A673 (cell line): ENCODE results near the gene LIMS1. TPM values are rescaled to one million over a fixed set of nuclear protein-coding genes. Genes with fewer than 3 reads are reported as not detected.

Experiments used
- BruUV-seq: library from RNA; stranded (reverse); fragments of 400-500 nt; replicated peaks from 2 replicates; lab custom pipeline; 2021; lab: Mats Ljungman, UMichigan
- CTCF ChIA-PET: fragments of 300-600 bp; sonication (Branson Sonifier 250); formaldehyde crosslinking; loops from one replicate; lab custom pipeline; 2022; ENCODE audit warnings: antibody characterized with exemption; lab: Charles Lee
- POLR2A ChIA-PET: fragments of 300-600 bp; sonication (Branson Sonifier 250); formaldehyde crosslinking; loops from one replicate; lab custom pipeline; 2022; ENCODE audit warnings: antibody characterized with exemption; ENCODE audit not compliant: low non-redundant PET; lab: Charles Lee
- DNase-seq: peaks from one replicate; pipeline ENCODE4 v3.0.0-alpha.2; 2015; ENCODE audit warnings: low spot score
- H3K27ac ChIP-seq: fragments of 200-600 bp; sonication (generic); 2 replicates; pipeline ENCODE4 v1.5.1; 2016; ENCODE audit warnings: mixed run types, low read depth, mild to moderate bottlenecking, mixed read lengths, antibody characterized with exemption, low read length; ENCODE audit not compliant: poor library complexity, severe bottlenecking
- H3K27me3 ChIP-seq: fragments of 200-600 bp; sonication (generic); replicated peaks from 2 replicates; pipeline ENCODE4 v1.6.1; 2017; ENCODE audit warnings: mixed run types, low read depth, mild to moderate bottlenecking, mixed read lengths, antibody characterized with exemption, low read length; ENCODE audit not compliant: insufficient read depth, poor library complexity
- H3K36me3 ChIP-seq: fragments of 200-600 bp; sonication (generic); 2 replicates; pipeline ENCODE4 v1.6.1; 2016; ENCODE audit warnings: mixed run types, mild to moderate bottlenecking, mixed read lengths, antibody characterized with exemption, low read length; ENCODE audit not compliant: insufficient read depth, poor library complexity, severe bottlenecking
- H3K4me1 ChIP-seq: fragments of 200-600 bp; sonication (generic); 2 replicates; pipeline ENCODE4 v1.6.1; 2017; ENCODE audit warnings: mixed run types, mild to moderate bottlenecking, mixed read lengths, antibody characterized with exemption, low read length; ENCODE audit not compliant: insufficient read depth, poor library complexity, severe bottlenecking
- H3K4me3 ChIP-seq: fragments of 200-600 bp; sonication (generic); 2 replicates; pipeline ENCODE4 v1.5.1; 2016; ENCODE audit warnings: low read depth, mixed run types, mild to moderate bottlenecking, mixed read lengths, low read length; ENCODE audit not compliant: poor library complexity, severe bottlenecking
- H3K9me3 ChIP-seq: fragments of 200-600 bp; sonication (generic); 2 replicates; pipeline ENCODE4 v1.6.1; 2016; ENCODE audit warnings: mixed run types, low read depth, mild to moderate bottlenecking, mixed read lengths, antibody characterized with exemption, low read length; ENCODE audit not compliant: poor library complexity, severe bottlenecking
- EZH2 ChIP-seq: fragments of 200-600 bp; sonication (generic); IDR thresholded peaks from 2 replicates; pipeline ENCODE4 v1.6.1; 2017; ENCODE audit warnings: borderline replicate concordance, low read depth, mild to moderate bottlenecking, mixed read lengths, antibody characterized with exemption, low read length; ENCODE audit not compliant: poor library complexity, severe bottlenecking
- intact Hi-C: fragments of 100-400 bp; cut with micrococcal nuclease; formaldehyde crosslinking; loops from one replicate; pipeline ENCODE4 v1.10.0; 2022; ENCODE audit not compliant: unreplicated experiment
- total RNA-seq: library from RNA; stranded (reverse); gene quantifications from 2 replicates; pipeline ENCODE4 v1.2.3, GENCODE V29; 2021
- TF ChIP-seq, protein P1 (sequence below): fragments of 300-800, 200-600 bp; sonication (generic); conservative IDR thresholded peaks from 2 replicates; pipeline ENCODE4 v1.5.1; 2017; ENCODE audit warnings: low read depth, mild to moderate bottlenecking, antibody characterized with exemption, low read length, moderate library complexity, mixed read lengths

The LIMS1 gene
- total RNA-seq, 1 experiment from 2014 or later, result 43.9 TPM

DNA sequence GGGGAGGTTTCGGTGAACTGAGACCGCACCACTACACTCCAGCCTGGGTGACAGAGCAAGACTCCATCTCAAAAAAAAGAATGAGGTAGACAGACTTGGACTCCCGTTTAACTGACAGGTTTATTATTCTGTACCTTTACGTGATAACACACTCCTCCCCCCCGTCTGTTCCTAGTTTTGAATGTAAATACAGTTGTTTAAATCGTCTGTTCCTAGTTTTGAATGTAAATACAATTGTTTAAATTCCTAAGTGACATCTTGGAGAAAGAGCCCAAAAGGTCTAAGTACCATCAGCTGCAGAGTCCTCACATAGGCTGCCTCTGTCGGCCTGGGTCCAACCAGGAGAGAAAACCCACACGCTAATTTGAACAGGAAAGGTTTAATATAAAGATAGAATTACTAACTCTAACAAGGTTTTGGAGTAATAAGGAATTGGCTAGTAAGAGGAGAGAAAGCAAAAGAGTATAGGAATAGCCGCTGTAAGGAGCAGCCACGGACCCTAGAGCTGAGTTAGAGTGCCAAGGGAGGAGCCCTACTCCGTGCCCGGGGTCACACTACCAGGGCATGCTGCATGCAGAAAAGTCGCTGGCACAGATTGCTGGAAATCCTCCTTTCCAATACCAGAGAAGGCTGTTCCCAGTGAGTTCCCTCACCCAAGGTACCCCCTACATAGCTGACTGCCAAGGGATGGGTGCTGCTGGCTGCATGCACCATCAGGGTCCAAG lies 101.5 kb downstream of the LIMS1 start:
- H3K36me3 ChIP-seq, result no peaks in the 10 kb centered on the region
- TF ChIP-seq, protein P1, sequence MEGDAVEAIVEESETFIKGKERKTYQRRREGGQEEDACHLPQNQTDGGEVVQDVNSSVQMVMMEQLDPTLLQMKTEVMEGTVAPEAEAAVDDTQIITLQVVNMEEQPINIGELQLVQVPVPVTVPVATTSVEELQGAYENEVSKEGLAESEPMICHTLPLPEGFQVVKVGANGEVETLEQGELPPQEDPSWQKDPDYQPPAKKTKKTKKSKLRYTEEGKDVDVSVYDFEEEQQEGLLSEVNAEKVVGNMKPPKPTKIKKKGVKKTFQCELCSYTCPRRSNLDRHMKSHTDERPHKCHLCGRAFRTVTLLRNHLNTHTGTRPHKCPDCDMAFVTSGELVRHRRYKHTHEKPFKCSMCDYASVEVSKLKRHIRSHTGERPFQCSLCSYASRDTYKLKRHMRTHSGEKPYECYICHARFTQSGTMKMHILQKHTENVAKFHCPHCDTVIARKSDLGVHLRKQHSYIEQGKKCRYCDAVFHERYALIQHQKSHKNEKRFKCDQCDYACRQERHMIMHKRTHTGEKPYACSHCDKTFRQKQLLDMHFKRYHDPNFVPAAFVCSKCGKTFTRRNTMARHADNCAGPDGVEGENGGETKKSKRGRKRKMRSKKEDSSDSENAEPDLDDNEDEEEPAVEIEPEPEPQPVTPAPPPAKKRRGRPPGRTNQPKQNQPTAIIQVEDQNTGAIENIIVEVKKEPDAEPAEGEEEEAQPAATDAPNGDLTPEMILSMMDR, result no peak
- TF ChIP-seq EZH2, result no peak
- peaks cover 16% of the 10 kb centered on the region for H3K4me1 ChIP-seq
- H3K4me3 ChIP-seq, result no peak overlapping the region
- H3K27ac ChIP-seq, result no peak overlapping the region
- ChIA-PET CTCF (interaction anchor here (0.6 to 2.4 kb wide), 6 partner anchors 15 to 238 kb away, joined by 3 to 8 read pairs (median 4); no protein-coding TSS in a partner anchor), POLR2A (no interaction called here)
- H3K27me3 ChIP-seq, result no peaks in the 10 kb centered on the region
- no peaks in the 10 kb centered on the region for H3K9me3 ChIP-seq
- BruUV-seq, result no TSS peak
- DNase-seq, result no peak
- intact Hi-C loops, result no loop called here

DNA sequence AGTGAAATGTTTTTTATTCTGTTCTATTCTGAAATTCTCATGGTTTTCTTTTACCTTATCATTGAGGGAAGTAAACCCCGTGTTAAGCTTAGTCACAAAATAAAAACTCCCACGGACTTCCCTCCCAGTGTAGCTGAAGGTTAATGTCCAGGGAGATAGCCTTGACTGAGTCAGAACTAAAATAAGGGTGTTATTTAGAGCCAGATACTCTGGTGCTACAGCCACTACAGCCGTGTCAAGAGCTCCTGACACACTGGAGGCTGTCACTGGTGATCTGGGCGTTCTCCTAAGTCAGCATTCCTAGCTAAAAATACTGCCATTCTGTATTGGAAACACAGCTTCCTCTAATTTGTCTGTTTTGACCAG lies 103.0 kb downstream of the LIMS1 start:
- no peak overlapping the region for H3K4me3 ChIP-seq
- no peak overlapping the region for H3K27ac ChIP-seq
- H3K36me3 ChIP-seq, result no peaks in the 10 kb centered on the region
- peaks cover 18% of the 10 kb centered on the region for H3K4me1 ChIP-seq
- no peaks in the 10 kb centered on the region for H3K27me3 ChIP-seq
- intact Hi-C loops, result no loop called here
- no TSS peak for BruUV-seq
- H3K9me3 ChIP-seq, result no peaks in the 10 kb centered on the region
- CTCF ChIA-PET, result interaction anchor here (0.8 to 2.4 kb wide), 2 partner anchors 17 to 54 kb away, joined by 4 to 6 read pairs; no protein-coding TSS in a partner anchor
- POLR2A ChIA-PET, result no interaction called here
- TF ChIP-seq, protein P1, result no peak
- no peak for TF ChIP-seq EZH2
- DNase-seq, result no peak

DNA sequence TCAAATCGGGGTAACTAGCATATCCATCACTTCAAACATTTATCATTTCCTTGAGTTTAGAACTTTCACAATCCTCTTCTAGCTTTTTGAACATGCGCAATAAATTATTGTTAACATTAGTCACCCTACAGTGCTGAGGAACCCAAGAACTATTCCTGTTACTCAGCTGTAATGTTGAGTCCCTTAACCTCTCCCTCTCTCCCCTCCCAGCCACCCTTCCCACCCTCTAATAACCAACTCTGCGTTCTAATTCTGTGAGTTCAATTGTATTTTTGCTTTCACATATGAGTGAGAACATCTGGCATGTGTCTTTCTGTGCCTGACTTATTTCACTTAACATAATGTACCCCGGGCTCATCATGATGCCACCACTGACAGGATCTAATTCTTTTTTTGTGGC lies 106.5 kb downstream of the LIMS1 start:
- Histone ChIP-seq H3K36me3 (no peaks in the 10 kb centered on the region), H3K4me1 (peaks cover 14% of the 10 kb centered on the region), H3K27ac (no peak overlapping the region), H3K4me3 (no peak overlapping the region), H3K27me3 (no peaks in the 10 kb centered on the region), H3K9me3 (no peaks in the 10 kb centered on the region)
- TF ChIP-seq, protein P1, result no peak
- no peak for TF ChIP-seq EZH2
- intact Hi-C loops, result no loop called here
- ChIA-PET POLR2A (no interaction called here), CTCF (no interaction called here)
- no TSS peak for BruUV-seq
- DNase-seq, result no peak
